WTC11 (cell line): ENCODE measurements around the gene FAM240A. TPM values are rescaled to one million over a fixed set of nuclear protein-coding genes. Genes with fewer than 3 reads are reported as not detected.

Experiments used
- ATAC-seq: fragments of 200-7000 bp; cut with Tn5 transposase; 2 replicates; pipeline ENCODE4 v1.10.0; 2021; ENCODE audit warnings: mild to moderate bottlenecking, moderate library complexity
- CTCF ChIA-PET: fragments of 300-600 bp; sonication (Branson Sonifier 250); formaldehyde crosslinking; loops from one replicate; lab custom pipeline; 2021; ENCODE audit warnings: antibody characterized with exemption; lab: Charles Lee
- POLR2A ChIA-PET: fragments of 350-600 bp; sonication (Branson Sonifier 250); formaldehyde crosslinking; loops from one replicate; lab custom pipeline; 2021; ENCODE audit warnings: antibody characterized with exemption; lab: Charles Lee
- DNase-seq: peaks from one replicate; pipeline ENCODE4 v3.0.0; 2021; ENCODE audit warnings: low spot score
- H3K27ac Mint-ChIP-seq: 2 replicates; pipeline ENCODE4 v1.8.0; 2021; ENCODE audit warnings: mixed read lengths
- H3K27me3 Mint-ChIP-seq: 2 replicates; pipeline ENCODE4 v1.8.0; 2021; ENCODE audit warnings: low read depth, mild to moderate bottlenecking, moderate library complexity, mixed read lengths
- H3K36me3 Mint-ChIP-seq: 2 replicates; pipeline ENCODE4 v1.8.0; 2021; ENCODE audit warnings: mixed read lengths
- H3K4me1 Mint-ChIP-seq: 2 replicates; pipeline ENCODE4 v1.8.0; 2022; ENCODE audit warnings: mixed read lengths
- H3K4me3 Mint-ChIP-seq: 2 replicates; pipeline ENCODE4 v1.8.0; 2021; ENCODE audit warnings: mild to moderate bottlenecking, moderate library complexity, mixed read lengths
- H3K9me3 Mint-ChIP-seq: 2 replicates; pipeline ENCODE4 v1.8.0; 2021; ENCODE audit warnings: mixed read lengths
- CBFB ChIP-seq: sonication (generic); formaldehyde crosslinking; IDR thresholded peaks from 2 replicates; pipeline ENCODE4 v1.8.1; 2022; ENCODE audit warnings: mild to moderate bottlenecking, low read depth, missing genetic modification reagents
- ETV6 ChIP-seq: sonication (generic); formaldehyde crosslinking; IDR thresholded peaks from 2 replicates; pipeline ENCODE4 v1.8.1; 2022; ENCODE audit warnings: mild to moderate bottlenecking, missing genetic modification reagents
- GRHL2 ChIP-seq: fragments of 250-450 bp; sonication (Bioruptor Pico); IDR thresholded peaks from 2 replicates; pipeline ENCODE4 v1.8.0; 2022; ENCODE audit warnings: mild to moderate bottlenecking, moderate library complexity; ENCODE audit not compliant: insufficient replicate concordance, severe bottlenecking
- JAZF1 ChIP-seq: fragments of 250-450 bp; sonication (Bioruptor Pico); IDR thresholded peaks from 2 replicates; pipeline ENCODE4 v1.9.0; 2021; ENCODE audit warnings: moderate library complexity, mild to moderate bottlenecking, inconsistent platforms
- NFATC4 ChIP-seq: fragments of 250-450 bp; sonication (Bioruptor Pico); IDR thresholded peaks from 2 replicates; pipeline ENCODE4 v1.9.0; 2021; ENCODE audit warnings: mild to moderate bottlenecking
- TEAD4 ChIP-seq: sonication (generic); formaldehyde crosslinking; IDR thresholded peaks from 2 replicates; pipeline ENCODE4 v1.8.0; 2022; ENCODE audit warnings: mild to moderate bottlenecking, missing genetic modification reagents
- ZBTB21 ChIP-seq: sonication (generic); formaldehyde crosslinking; IDR thresholded peaks from 2 replicates; pipeline ENCODE4 v1.8.1; 2023; ENCODE audit warnings: mild to moderate bottlenecking, missing genetic modification reagents, borderline replicate concordance
- ZNF232 ChIP-seq: sonication (generic); formaldehyde crosslinking; IDR thresholded peaks from 2 replicates; pipeline ENCODE4 v1.8.0; 2022; ENCODE audit warnings: mild to moderate bottlenecking, missing genetic modification reagents
- ZNF263 ChIP-seq: sonication (generic); formaldehyde crosslinking; IDR thresholded peaks from 2 replicates; pipeline ENCODE4 v1.8.1; 2022; ENCODE audit warnings: low read depth, mild to moderate bottlenecking, moderate library complexity, missing genetic modification reagents
- ZNF416 ChIP-seq: fragments of 250-450 bp; sonication (Bioruptor Pico); IDR thresholded peaks from 2 replicates; pipeline ENCODE4 v1.9.0; 2021; ENCODE audit warnings: mild to moderate bottlenecking, inconsistent platforms
- total RNA-seq: library from RNA; stranded (reverse); gene quantifications from 3 replicates; pipeline ENCODE4 v1.2.3, GENCODE V29; 2021
- TF ChIP-seq, protein P1 (sequence below): sonication (generic); formaldehyde crosslinking; IDR thresholded peaks from 2 replicates; pipeline ENCODE4 v1.8.0; 2023; ENCODE audit warnings: missing genetic modification reagents, mild to moderate bottlenecking, borderline replicate concordance
- TF ChIP-seq, protein P2 (sequence below): sonication (generic); formaldehyde crosslinking; IDR thresholded peaks from 2 replicates; pipeline ENCODE4 v1.8.1; 2022; ENCODE audit warnings: missing genetic modification reagents, borderline replicate concordance
- TF ChIP-seq, protein P3 (sequence below): fragments of 250-450 bp; sonication (Bioruptor Pico); IDR thresholded peaks from 2 replicates; pipeline ENCODE4 v1.9.0; 2021; ENCODE audit warnings: mild to moderate bottlenecking
- TF ChIP-seq, protein P4 (sequence below): fragments of 200-600 bp; IDR thresholded peaks from 2 replicates; pipeline ENCODE4 v1.8.0; 2022; ENCODE audit warnings: antibody characterized with exemption
- TF ChIP-seq, protein P5 (sequence below): sonication (generic); formaldehyde crosslinking; IDR thresholded peaks from 2 replicates; pipeline ENCODE4 v1.8.1; 2022; ENCODE audit warnings: mild to moderate bottlenecking, moderate library complexity, missing genetic modification reagents

FAM240A gene
- total RNA-seq, 1 experiment from 2014 or later: 0.13 TPM

DNA sequence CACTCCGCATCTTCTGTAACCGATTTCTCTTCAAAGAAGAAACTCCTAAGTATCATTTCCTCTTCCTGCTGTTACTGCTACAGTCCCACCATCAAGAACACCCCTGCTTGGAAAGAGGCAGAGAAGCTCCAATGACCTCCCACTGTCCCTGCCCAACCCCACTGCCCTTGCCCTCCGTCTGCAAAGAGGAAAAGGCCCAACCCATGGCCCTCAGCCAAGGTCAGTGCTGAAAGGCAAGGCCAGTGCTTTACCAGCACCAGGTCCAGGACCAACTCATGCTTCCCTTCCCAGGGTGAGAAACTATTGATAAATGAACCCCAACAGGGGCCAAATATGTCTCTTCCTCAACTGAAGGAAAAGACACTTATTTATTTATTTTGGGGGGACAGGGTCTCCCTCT is 22.5 kb downstream of the FAM240A start:
- Mint-ChIP-seq H3K4me3 (no peak overlapping the region), H3K9me3 (peaks cover 20% of the 10 kb centered on the region), H3K27me3 (no peaks in the 10 kb centered on the region; the same call in 1 of the 2 replicates), H3K27ac (no peak overlapping the region), H3K36me3 (no peaks in the 10 kb centered on the region), H3K4me1 (peaks cover 14% of the 10 kb centered on the region)
- ChIA-PET POLR2A (no interaction called here), CTCF (no interaction called here)
- no peak for TF ChIP-seq ZBTB21
- TF ChIP-seq, protein P1, sequence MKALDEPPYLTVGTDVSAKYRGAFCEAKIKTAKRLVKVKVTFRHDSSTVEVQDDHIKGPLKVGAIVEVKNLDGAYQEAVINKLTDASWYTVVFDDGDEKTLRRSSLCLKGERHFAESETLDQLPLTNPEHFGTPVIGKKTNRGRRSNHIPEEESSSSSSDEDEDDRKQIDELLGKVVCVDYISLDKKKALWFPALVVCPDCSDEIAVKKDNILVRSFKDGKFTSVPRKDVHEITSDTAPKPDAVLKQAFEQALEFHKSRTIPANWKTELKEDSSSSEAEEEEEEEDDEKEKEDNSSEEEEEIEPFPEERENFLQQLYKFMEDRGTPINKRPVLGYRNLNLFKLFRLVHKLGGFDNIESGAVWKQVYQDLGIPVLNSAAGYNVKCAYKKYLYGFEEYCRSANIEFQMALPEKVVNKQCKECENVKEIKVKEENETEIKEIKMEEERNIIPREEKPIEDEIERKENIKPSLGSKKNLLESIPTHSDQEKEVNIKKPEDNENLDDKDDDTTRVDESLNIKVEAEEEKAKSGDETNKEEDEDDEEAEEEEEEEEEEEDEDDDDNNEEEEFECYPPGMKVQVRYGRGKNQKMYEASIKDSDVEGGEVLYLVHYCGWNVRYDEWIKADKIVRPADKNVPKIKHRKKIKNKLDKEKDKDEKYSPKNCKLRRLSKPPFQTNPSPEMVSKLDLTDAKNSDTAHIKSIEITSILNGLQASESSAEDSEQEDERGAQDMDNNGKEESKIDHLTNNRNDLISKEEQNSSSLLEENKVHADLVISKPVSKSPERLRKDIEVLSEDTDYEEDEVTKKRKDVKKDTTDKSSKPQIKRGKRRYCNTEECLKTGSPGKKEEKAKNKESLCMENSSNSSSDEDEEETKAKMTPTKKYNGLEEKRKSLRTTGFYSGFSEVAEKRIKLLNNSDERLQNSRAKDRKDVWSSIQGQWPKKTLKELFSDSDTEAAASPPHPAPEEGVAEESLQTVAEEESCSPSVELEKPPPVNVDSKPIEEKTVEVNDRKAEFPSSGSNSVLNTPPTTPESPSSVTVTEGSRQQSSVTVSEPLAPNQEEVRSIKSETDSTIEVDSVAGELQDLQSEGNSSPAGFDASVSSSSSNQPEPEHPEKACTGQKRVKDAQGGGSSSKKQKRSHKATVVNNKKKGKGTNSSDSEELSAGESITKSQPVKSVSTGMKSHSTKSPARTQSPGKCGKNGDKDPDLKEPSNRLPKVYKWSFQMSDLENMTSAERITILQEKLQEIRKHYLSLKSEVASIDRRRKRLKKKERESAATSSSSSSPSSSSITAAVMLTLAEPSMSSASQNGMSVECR (CRISPR knock-in tag): no peak
- TF ChIP-seq, protein P2, sequence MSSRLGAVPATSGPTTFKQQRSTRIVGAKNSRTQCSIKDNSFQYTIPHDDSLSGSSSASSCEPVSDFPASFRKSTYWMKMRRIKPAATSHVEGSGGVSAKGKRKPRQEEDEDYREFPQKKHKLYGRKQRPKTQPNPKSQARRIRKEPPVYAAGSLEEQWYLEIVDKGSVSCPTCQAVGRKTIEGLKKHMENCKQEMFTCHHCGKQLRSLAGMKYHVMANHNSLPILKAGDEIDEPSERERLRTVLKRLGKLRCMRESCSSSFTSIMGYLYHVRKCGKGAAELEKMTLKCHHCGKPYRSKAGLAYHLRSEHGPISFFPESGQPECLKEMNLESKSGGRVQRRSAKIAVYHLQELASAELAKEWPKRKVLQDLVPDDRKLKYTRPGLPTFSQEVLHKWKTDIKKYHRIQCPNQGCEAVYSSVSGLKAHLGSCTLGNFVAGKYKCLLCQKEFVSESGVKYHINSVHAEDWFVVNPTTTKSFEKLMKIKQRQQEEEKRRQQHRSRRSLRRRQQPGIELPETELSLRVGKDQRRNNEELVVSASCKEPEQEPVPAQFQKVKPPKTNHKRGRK: no peak
- no peak for TF ChIP-seq ZNF263 (CRISPR knock-in tag)
- TF ChIP-seq ZNF232 (CRISPR knock-in tag): no peak
- TF ChIP-seq ETV6 (CRISPR knock-in tag): no peak
- ATAC-seq (no peak), DNase-seq (no peak)

DNA sequence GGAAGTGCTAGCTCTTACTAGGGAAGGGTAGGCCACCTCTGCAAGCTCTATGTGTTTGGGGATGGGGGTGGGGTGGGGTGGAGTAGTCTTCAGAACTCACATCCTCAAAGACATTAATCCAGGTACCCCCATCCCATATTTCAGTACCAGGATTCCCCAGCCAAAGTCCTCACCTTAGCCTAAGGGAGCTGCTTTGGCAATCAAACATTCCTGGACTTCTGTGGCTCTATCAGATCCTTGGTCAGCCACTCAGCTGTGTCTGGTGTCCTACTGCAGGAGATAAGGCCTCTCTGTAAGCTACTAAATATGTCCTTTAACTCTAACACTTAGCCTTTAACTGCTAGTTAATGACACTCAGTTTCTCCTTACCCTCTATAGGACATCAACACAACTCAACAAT is 26.9 kb downstream of the FAM240A start:
- POLR2A ChIA-PET: interaction anchor here (0.6 kb wide), 1 partner anchor 255 kb away, joined by 6 read pairs; no protein-coding TSS in a partner anchor
- Mint-ChIP-seq H3K27ac (no peak overlapping the region), H3K4me3 (no peak overlapping the region), H3K27me3 (no peaks in the 10 kb centered on the region), H3K4me1 (peaks cover 16% of the 10 kb centered on the region), H3K9me3 (peaks cover 34% of the 10 kb centered on the region), H3K36me3 (peaks cover 6% of the 10 kb centered on the region)
- no peak for DNase-seq
- CTCF ChIA-PET: interaction anchor here (0.7 to 1.4 kb wide), 2 partner anchors 25 to 150 kb away, joined by 3 to 4 read pairs; no protein-coding TSS in a partner anchor
- TF ChIP-seq GRHL2 (CRISPR knock-in tag) (no peak), NFATC4 (CRISPR knock-in tag) (no peak)
- TF ChIP-seq, protein P3, sequence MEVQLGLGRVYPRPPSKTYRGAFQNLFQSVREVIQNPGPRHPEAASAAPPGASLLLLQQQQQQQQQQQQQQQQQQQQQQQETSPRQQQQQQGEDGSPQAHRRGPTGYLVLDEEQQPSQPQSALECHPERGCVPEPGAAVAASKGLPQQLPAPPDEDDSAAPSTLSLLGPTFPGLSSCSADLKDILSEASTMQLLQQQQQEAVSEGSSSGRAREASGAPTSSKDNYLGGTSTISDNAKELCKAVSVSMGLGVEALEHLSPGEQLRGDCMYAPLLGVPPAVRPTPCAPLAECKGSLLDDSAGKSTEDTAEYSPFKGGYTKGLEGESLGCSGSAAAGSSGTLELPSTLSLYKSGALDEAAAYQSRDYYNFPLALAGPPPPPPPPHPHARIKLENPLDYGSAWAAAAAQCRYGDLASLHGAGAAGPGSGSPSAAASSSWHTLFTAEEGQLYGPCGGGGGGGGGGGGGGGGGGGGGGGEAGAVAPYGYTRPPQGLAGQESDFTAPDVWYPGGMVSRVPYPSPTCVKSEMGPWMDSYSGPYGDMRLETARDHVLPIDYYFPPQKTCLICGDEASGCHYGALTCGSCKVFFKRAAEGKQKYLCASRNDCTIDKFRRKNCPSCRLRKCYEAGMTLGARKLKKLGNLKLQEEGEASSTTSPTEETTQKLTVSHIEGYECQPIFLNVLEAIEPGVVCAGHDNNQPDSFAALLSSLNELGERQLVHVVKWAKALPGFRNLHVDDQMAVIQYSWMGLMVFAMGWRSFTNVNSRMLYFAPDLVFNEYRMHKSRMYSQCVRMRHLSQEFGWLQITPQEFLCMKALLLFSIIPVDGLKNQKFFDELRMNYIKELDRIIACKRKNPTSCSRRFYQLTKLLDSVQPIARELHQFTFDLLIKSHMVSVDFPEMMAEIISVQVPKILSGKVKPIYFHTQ (CRISPR knock-in tag): no peak
- TF ChIP-seq, protein P4, sequence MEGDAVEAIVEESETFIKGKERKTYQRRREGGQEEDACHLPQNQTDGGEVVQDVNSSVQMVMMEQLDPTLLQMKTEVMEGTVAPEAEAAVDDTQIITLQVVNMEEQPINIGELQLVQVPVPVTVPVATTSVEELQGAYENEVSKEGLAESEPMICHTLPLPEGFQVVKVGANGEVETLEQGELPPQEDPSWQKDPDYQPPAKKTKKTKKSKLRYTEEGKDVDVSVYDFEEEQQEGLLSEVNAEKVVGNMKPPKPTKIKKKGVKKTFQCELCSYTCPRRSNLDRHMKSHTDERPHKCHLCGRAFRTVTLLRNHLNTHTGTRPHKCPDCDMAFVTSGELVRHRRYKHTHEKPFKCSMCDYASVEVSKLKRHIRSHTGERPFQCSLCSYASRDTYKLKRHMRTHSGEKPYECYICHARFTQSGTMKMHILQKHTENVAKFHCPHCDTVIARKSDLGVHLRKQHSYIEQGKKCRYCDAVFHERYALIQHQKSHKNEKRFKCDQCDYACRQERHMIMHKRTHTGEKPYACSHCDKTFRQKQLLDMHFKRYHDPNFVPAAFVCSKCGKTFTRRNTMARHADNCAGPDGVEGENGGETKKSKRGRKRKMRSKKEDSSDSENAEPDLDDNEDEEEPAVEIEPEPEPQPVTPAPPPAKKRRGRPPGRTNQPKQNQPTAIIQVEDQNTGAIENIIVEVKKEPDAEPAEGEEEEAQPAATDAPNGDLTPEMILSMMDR: no peak
- TF ChIP-seq, all 79 proteins: peak for 0
- no peak for ATAC-seq

DNA sequence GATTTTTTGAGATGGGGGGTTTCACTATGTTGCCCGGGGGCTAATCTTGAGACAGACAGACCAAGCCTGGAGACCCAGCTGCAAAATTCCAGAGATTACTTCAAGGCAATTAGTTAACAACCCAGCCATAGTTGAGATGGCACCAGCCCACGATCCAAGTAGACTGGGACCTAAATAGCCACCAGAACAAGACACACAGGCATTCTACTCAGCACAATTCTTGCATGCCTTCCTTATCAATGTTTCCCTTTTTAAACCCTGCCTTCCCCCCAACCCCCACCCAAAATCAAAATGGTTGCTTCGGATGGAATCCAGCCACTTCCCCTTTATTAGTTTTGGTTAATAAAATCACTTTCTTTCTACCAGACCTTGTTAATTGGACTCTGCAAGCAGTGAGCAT is 28.6 kb downstream of the FAM240A start:
- CTCF ChIA-PET: interaction anchor here (0.6 to 1.9 kb wide), 5 partner anchors 11 to 191 kb away, joined by 3 to 7 read pairs (median 4); partner anchors contain the start of gene ALS2CL
- TF ChIP-seq, protein P1 (CRISPR knock-in tag): no peak
- TF ChIP-seq CBFB (CRISPR knock-in tag) (no peak), JAZF1 (CRISPR knock-in tag) (no peak), ZNF416 (no peak), TEAD4 (CRISPR knock-in tag) (no peak)
- TF ChIP-seq, protein P5, sequence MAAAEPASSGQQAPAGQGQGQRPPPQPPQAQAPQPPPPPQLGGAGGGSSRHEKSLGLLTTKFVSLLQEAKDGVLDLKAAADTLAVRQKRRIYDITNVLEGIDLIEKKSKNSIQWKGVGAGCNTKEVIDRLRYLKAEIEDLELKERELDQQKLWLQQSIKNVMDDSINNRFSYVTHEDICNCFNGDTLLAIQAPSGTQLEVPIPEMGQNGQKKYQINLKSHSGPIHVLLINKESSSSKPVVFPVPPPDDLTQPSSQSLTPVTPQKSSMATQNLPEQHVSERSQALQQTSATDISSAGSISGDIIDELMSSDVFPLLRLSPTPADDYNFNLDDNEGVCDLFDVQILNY (CRISPR knock-in tag): no peak

More for the DNA sequence above, 28.6 kb downstream of the FAM240A start:
- POLR2A ChIA-PET: interaction anchor here (0.6 kb wide), 1 partner anchor 153 kb away, joined by 3 read pairs; no protein-coding TSS in a partner anchor
- no peak overlapping the region for H3K4me3 Mint-ChIP-seq
- H3K36me3 Mint-ChIP-seq: peaks cover 6% of the 10 kb centered on the region
- no peak overlapping the region for H3K27ac Mint-ChIP-seq
- ATAC-seq: no peak
- H3K9me3 Mint-ChIP-seq: peaks cover 34% of the 10 kb centered on the region
- no peak for DNase-seq
- H3K4me1 Mint-ChIP-seq: peaks cover 10% of the 10 kb centered on the region
- no peaks in the 10 kb centered on the region for H3K27me3 Mint-ChIP-seq
